GM21515 (cell line): ENCODE results near the gene TFCP2.

Experiments
- ATAC-seq: cut with Tn5 transposase; IDR thresholded peaks from one replicate; pipeline ENCODE4 v1.9.1; 2021; ENCODE audit not compliant: unreplicated experiment

Gene TFCP2

GRCh38 chr12:51160814-51161459 is 12.0 kb downstream of the TFCP2 start:
- ATAC-seq: no peak

- ATAC-seq: no peak
Measured at GRCh38 chr12:51156245-51156765, 16.6 kb downstream of the TFCP2 start.

DNA sequence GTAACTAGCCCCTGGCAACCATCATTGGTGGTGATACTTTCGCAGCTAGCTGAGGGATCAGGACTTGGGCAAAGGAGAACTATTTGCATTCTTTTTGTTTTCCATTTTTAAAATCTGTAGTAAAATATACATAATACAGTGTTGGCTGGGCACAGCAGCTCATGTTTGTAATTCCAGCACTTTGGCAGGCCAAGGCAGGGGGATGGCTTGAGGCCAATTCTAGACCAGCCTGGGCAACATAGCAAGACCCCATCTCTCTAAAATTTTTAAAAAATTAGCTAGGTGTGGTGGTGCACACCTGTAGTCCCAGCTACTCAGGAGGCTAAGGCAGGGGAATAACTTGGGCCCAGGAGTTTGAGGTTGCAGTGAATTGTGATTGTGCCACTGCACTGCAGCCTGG is 20.0 kb downstream of the TFCP2 start:
- no peak for ATAC-seq

- ATAC-seq: no peak
Measured at GRCh38 chr12:51150777-51151176, 22.2 kb downstream of the TFCP2 start.

- no peak for ATAC-seq
Measured at GRCh38 chr12:51147309-51147708, 25.6 kb downstream of the TFCP2 start.

DNA sequence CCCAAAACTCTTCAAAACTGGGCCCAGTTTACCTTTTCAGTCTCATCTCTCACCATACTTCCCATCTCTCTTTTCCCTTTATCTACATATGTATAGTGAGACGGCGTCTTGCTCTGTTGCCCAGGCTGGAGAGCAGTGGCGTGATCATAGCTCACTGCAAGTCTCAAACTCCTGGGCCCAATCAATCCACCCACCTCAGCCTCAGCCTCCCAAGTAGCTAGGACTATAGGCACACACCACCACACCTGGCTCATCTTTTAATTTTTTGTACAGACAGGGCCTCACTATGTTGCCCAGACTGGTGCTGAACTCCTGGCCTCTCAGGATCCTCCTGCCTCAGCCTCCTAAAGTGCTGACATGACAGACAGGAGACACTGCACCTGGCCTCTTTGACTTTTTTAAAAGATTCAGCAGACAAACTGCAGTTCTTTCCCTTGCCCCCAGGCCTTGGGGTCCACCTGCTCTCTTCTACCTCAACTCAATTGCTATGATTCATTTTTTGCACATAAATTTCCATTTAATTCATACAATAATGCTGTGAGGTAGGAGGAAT is 33.6 kb downstream of the TFCP2 start:
- no peak for ATAC-seq

- ATAC-seq: no peak
Measured at GRCh38 chr12:51132693-51133092, 40.2 kb downstream of the TFCP2 start.

GRCh38 chr12:51131745-51132521 is 41.0 kb downstream of the TFCP2 start:
- ATAC-seq: no peak

DNA sequence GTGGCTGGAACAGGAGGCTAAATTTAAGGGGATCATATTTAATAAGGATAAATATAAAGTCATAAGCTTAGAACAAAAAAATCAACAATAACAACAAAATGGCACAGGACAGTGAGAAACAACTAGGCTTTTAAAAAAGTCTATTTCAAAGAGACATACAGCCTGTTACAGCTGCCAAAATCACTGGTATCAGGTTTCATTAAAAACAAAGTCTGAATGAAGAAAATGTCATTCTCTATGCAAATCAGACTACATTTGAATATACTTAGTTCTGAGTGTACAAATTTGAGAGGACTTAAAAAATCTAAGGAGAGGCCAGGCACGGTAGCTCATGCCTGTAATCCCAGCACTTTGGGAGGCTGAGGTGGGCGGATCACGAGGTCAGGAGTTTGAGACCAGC is 44.0 kb downstream of the TFCP2 start:
- no peak for ATAC-seq

GRCh38 chr12:51127050-51127729 is 45.7 kb downstream of the TFCP2 start:
- ATAC-seq: no peak

DNA sequence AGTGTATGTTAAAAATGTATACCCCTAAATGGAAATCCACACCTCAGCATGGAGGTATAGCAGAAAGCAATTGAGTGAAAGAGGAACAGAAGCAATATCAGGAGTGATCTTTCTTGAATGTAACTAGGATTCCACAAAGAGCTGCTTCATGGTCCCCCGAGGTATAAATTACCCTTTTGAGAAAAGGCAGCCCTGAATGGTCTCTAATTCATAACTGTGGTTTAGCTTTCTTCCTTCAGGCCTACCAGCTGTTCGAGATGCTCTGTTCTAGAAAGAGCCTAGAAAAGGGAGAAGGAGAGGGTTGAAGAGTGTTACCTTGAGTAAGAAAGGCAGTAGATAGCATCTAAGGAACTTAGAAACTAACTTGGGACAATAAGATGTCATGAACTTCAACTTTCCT is 46.6 kb downstream of the TFCP2 start:
- ATAC-seq: no peak

DNA sequence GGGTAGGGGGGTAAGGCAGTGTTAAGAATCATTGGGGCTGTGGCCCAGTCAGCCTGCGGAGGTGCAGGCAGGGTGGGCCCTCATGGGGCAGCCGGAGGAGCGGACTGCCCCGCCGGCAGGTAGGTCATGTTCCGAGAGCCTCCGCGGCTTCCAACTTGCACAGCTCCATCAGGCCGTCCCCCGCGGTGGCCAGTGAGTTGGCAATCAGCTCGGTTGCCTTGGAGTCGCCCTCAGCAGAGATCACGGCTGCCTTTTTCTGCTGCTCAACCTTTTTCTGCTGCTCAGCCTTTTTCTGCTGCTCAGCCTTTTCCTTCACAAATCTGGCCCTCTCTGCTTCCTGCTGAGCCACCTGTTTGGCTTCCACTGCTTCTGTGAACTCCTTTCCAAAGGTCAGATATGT is 48.4 kb downstream of the TFCP2 start:
- no peak for ATAC-seq

DNA sequence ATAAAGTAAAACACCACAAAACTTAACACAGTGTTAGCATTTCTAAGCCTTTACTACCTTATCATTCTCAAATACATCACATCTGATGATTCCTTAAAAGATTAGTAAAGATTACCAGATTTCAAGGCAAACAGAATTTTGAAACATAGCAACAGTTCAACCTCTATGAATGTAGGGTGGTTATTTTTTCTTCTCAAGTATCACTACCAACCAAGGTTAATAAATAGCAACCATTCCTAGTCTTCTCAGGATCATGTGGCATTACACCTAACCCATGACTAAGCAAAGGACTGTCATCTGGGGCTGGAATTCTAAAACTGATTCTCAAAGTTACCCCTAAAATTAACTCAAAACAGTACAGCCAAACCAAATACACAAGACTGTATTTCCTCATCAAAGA is 50.1 kb downstream of the TFCP2 start:
- ATAC-seq: no peak

DNA sequence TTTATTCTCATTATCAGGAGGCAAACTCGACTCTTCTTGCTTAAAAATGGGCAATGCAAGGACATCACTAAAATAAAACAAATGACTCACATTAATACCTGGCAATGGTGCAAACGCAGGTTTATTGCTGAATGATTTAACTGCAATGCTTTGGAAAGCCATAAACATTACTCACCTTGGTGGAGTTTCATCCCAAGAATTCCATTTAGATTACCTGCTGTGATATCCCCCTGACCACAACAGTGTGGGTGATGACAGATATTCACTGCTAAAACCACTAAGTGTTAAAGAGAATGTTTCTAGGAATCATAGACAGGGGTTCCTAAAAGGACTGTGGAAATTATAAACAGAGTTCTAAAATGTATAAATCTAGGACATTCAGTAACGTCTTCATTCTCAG is 54.2 kb downstream of the TFCP2 start:
- no peak for ATAC-seq

GRCh38 chr12:51115533-51115932 is 57.4 kb downstream of the TFCP2 start:
- ATAC-seq: no peak

DNA sequence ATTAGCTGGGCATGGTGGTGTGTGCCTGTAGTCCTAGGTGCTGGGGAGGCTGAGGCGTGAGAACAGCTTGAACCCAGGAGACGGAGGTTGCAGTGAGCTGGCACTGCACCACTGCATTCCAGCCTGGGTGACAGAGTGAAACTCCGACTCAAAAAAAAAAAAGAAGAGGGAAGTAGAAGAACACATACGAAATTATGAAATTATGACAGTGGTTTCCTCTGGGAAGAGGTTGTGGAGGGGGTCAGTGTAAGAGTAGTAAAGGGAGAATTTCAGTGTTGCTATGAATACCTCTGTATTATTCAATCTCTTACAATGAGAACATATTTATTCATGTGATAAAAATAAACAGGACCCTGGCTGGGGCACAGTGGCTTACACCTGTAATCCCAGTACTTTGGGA is 64.8 kb downstream of the TFCP2 start:
- ATAC-seq: no peak

GRCh38 chr12:51103977-51104376 is 69.0 kb downstream of the TFCP2 start:
- no peak for ATAC-seq

- no peak for ATAC-seq
Measured at GRCh38 chr12:51098611-51099010, 74.3 kb downstream of the TFCP2 start.

GRCh38 chr12:51090705-51091229 is 82.2 kb downstream of the TFCP2 start:
- ATAC-seq: no peak

GRCh38 chr12:51087818-51088217 is 85.1 kb downstream of the TFCP2 start:
- ATAC-seq: no peak

DNA sequence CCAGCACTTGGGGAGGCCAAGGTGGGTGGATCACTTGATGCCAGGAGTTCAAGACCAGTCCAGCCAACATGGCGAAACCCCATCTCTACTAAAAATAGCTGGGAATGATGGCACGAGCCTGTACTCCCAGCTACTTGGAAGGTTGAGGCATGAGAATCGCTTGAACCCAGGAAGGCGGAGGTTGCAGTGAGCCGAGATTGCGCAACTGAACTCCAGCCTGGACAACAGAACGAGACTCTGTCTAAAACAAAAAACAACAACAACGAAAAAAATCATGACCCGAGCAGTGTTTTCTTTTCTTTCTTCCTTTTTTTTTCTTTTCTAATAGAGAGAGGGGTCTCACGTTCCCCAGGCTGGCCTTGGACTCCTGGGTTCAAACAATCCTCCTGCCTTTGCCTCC is 86.0 kb downstream of the TFCP2 start:
- no peak for ATAC-seq
